Colonic mucosa (tissue), 4 donors: ENCODE measurements around the gene SERPINH1. TPM values are rescaled to one million over a fixed set of nuclear protein-coding genes. Genes with fewer than 3 reads are reported as not detected.

Experiments
- DNase-seq: peaks from one replicate; pipeline ENCODE4 v3.0.0-alpha.2; 2020
- H3K27ac ChIP-seq: fragments of 200-600 bp; one replicate; pipeline ENCODE4 v1.8.0; 2021
- H3K27me3 ChIP-seq: fragments of 200-600 bp; one replicate; pipeline ENCODE4 v1.8.0; 2021
- H3K36me3 ChIP-seq: fragments of 200-600 bp; one replicate; pipeline ENCODE4 v1.8.0; 2021
- H3K4me1 ChIP-seq: fragments of 200-600 bp; one replicate; pipeline ENCODE4 v1.8.0; 2021; ENCODE audit warnings: mild to moderate bottlenecking
- H3K4me3 ChIP-seq: fragments of 200-600 bp; one replicate; pipeline ENCODE4 v1.8.0; 2021
- H3K9ac ChIP-seq, 2 donors: one replicate each; pipeline ENCODE4 v1.7.0; 2013; ENCODE audit warnings: control low read depth in 2 of 2, low read depth in 2 of 2, low read length in 2 of 2
- H3K9me3 ChIP-seq: fragments of 200-600 bp; one replicate; pipeline ENCODE4 v1.8.0; 2021
- CTCF ChIP-seq: fragments of 200-600 bp; IDR thresholded peaks from one replicate; pipeline ENCODE4 v1.8.0; 2022; ENCODE audit warnings: antibody characterized with exemption, mild to moderate bottlenecking
- intact Hi-C: fragments of 100-400 bp; cut with DNase I; formaldehyde crosslinking; loops from one replicate; pipeline ENCODE4 v1.14.1; 2022
- total RNA-seq, 2 donors: library from RNA; stranded (reverse); fragmentation: NEBNext Ultra II Directional in 1 of 2; extraction: Animal tissue kit (Norgen Biotek cat#: 25700) in 1 of 2; gene quantifications; one replicate each; pipeline ENCODE4 v1.2.1, GENCODE V29; 2021
- donor health status: healthy.
- donor health status: DM: no; HTN: no; CAD: no.
- donor health status: DM: no; HTN: no; CAD: no.

The SERPINH1 gene
- total RNA-seq, 2 donors from 2014 or later, result 66.3 to 136 TPM

DNA sequence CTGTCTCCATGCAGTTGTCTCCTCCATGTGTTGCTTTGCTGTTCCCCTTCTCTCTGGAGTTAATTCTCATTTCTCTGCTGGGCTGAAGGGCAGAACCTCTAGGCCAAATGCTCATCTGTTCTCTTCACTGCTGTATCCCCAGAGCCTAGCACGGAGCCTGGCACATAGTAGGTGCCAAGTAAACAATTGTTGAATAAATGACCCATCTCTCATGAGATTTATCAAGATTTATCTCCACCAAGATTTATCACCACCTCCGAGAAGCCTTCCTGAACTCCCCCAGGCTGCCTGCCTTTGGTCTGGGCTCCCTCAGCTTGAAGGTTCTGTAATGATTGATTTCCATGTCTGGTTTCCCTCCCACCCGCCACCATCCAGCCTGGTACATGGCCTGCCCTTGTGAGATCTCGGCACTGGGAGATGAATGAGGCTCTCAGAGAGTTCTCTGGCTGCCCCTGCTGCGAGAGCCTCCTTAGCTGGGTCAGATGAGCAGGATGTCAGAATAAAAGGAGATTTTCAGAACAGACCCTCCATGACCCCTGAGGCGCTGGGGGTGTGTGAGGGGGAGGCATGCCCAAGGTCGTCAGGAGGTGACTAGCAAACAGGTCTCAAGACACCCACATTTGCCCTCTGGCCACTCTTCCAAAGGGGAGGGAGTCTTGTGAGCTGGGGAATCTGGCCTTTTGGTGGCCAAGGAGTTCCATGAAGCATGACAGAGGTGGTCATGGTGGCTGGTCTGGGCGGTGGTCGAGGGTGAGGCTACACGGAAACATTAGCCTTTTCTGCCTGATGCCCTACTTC is 33.9 kb upstream of the SERPINH1 start:
- TF ChIP-seq CTCF, result no peak
- peaks cover 2% of the 10 kb centered on the region for H3K4me1 ChIP-seq
- H3K36me3 ChIP-seq, result no peaks in the 10 kb centered on the region
- no peak overlapping the region for H3K9ac ChIP-seq
- DNase-seq, result no peak
- no peak overlapping the region for H3K4me3 ChIP-seq
- intact Hi-C loops, result loop anchor here (2.0 to 10.0 kb wide), 2 partner anchors 139 to 253 kb away; no protein-coding TSS in a partner anchor
- H3K9me3 ChIP-seq, result no peaks in the 10 kb centered on the region
- H3K27ac ChIP-seq, result no peak overlapping the region
- H3K27me3 ChIP-seq, result peaks cover 9% of the 10 kb centered on the region

DNA sequence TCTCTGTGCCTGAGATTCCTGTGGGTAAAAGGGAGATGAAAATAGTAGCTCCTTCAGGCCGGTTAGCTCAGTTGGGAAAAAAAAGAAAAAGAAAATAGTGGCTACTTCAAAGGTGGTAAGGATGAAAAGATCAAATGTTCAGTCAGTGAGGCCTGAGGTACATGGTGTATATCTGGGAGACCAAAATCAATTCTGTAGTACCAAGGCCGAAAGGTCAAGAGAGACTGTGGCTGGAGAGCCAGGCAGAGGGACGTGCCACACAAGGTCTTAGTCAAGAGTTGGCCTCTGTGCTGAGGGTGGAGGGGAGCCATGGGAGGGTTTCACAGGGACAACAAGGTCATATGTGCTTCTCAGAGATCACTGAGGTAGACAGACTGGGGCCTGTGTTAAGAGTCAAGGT is 31.5 kb upstream of the SERPINH1 start:
- no peak overlapping the region for H3K4me3 ChIP-seq
- H3K27me3 ChIP-seq, result no peaks in the 10 kb centered on the region
- TF ChIP-seq CTCF, result no peak
- peaks cover 2% of the 10 kb centered on the region for H3K4me1 ChIP-seq
- H3K9me3 ChIP-seq, result no peaks in the 10 kb centered on the region
- H3K36me3 ChIP-seq, result no peaks in the 10 kb centered on the region
- no peak overlapping the region for H3K27ac ChIP-seq
- H3K9ac ChIP-seq, result no peak overlapping the region
- intact Hi-C loops, result no loop called here
- no peak for DNase-seq

DNA sequence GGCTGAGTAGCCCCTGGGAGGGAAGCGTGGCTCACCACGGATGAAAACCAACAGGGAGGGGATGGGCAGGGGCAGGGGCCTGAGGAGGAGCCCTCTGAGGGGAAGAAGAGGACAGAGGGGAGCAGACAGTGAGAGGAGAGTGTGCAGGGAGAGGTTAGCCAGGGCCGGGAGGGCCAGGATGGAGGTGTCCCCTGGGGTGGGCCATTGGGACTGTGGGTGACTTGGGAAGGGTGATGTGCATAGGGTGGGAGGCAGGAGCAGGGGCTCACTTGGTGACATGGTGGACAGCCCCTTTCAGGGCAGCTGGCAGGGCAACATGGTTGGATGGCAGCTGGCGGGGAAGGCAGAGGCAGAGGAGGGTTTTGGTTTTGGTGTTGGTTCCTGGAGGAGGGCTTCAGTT is 30.7 kb upstream of the SERPINH1 start:
- no peak for TF ChIP-seq CTCF
- no peaks in the 10 kb centered on the region for H3K36me3 ChIP-seq
- H3K9me3 ChIP-seq, result no peaks in the 10 kb centered on the region
- H3K27me3 ChIP-seq, result no peaks in the 10 kb centered on the region
- no peak overlapping the region for H3K4me3 ChIP-seq
- no peak for DNase-seq
- peaks cover 2% of the 10 kb centered on the region for H3K4me1 ChIP-seq
- H3K9ac ChIP-seq, result no peak overlapping the region
- H3K27ac ChIP-seq, result no peak overlapping the region
- intact Hi-C loops, result no loop called here

GRCh38 chr11:75532200-75533048 is 29.6 kb upstream of the SERPINH1 start:
- Histone ChIP-seq H3K27me3 (no peaks in the 10 kb centered on the region), H3K27ac (no peak overlapping the region), H3K9me3 (no peaks in the 10 kb centered on the region), H3K4me1 (peaks cover 2% of the 10 kb centered on the region), H3K36me3 (no peaks in the 10 kb centered on the region), H3K9ac (no peak overlapping the region), H3K4me3 (no peak overlapping the region)
- peak; percentile 91 for TF ChIP-seq CTCF
- DNase-seq, result peak; percentile 85
- intact Hi-C loops, result loop anchor here (1.0 kb wide), 1 partner anchor 87 kb away; no protein-coding TSS in a partner anchor

- H3K9me3 ChIP-seq, result no peaks in the 10 kb centered on the region
- intact Hi-C loops, result no loop called here
- H3K4me3 ChIP-seq, result no peak overlapping the region
- no peaks in the 10 kb centered on the region for H3K27me3 ChIP-seq
- DNase-seq, result no peak
- H3K36me3 ChIP-seq, result no peaks in the 10 kb centered on the region
- no peak overlapping the region for H3K27ac ChIP-seq
- no peak overlapping the region for H3K9ac ChIP-seq
- H3K4me1 ChIP-seq, result peaks cover 2% of the 10 kb centered on the region
- TF ChIP-seq CTCF, result no peak
Observed at GRCh38 chr11:75533896-75534258, 28.2 kb upstream of the SERPINH1 start.
